ENCODE measurements around the gene SLC37A1. TPM values are rescaled to one million over a fixed set of nuclear protein-coding genes. Genes with fewer than 3 reads are reported as not detected.

SLC37A1 gene
- total RNA-seq, 4 donors from 2014 or later, result 10.7 to 21.1 (median 14.0) TPM

GRCh38 chr21:42512346-42513034 is 1.2 kb upstream of the SLC37A1 start:
- Histone ChIP-seq H3K4me1 (peaks cover 14 to 41% (median 25%) of the 10 kb centered on the region in 3 donors), H3K27ac (no peak overlapping the region), H3K4me3 (no peak overlapping the region), H3K36me3 (no peaks in the 10 kb centered on the region), H3K27me3 (no peaks in the 10 kb centered on the region), H3K9me3 (no peaks in the 10 kb centered on the region)
- intact Hi-C loops (cut with DNase I), result no loop called here
- TF ChIP-seq, protein P1, sequence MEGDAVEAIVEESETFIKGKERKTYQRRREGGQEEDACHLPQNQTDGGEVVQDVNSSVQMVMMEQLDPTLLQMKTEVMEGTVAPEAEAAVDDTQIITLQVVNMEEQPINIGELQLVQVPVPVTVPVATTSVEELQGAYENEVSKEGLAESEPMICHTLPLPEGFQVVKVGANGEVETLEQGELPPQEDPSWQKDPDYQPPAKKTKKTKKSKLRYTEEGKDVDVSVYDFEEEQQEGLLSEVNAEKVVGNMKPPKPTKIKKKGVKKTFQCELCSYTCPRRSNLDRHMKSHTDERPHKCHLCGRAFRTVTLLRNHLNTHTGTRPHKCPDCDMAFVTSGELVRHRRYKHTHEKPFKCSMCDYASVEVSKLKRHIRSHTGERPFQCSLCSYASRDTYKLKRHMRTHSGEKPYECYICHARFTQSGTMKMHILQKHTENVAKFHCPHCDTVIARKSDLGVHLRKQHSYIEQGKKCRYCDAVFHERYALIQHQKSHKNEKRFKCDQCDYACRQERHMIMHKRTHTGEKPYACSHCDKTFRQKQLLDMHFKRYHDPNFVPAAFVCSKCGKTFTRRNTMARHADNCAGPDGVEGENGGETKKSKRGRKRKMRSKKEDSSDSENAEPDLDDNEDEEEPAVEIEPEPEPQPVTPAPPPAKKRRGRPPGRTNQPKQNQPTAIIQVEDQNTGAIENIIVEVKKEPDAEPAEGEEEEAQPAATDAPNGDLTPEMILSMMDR (IDR thresholded peaks at IDR 0.05), result no peak
- WGBS, 2 donors, result 91 to 92% methylated on average over 15 to 16 of the region's 16 CpGs
- DNase-seq, result no peak

GRCh38 chr21:42513985-42514882 is 582 bp downstream of the SLC37A1 start:
- intact Hi-C loops (cut with DNase I), result no loop called here
- no peak for DNase-seq
- Histone ChIP-seq H3K4me1 (peaks cover 14 to 53% (median 25%) of the 10 kb centered on the region in 3 donors), H3K4me3 (peak overlapping the region; percentile 78 to 92 (median 91)), H3K27ac (peak overlapping the region; percentile 79 to 86 (median 84)), H3K9me3 (no peaks in the 10 kb centered on the region), H3K36me3 (peaks cover 0 to 12% (median 0%) of the 10 kb centered on the region in 3 donors), H3K27me3 (no peaks in the 10 kb centered on the region)
- 0% methylated on average over 12 to 14 of the region's 77 CpGs for WGBS, 2 donors
- TF ChIP-seq, protein P1 (IDR thresholded peaks at IDR 0.05), result no peak
- peak in 2 of 4 donors; percentile 31 to 32 for TF ChIP-seq POLR2A (IDR thresholded peaks at IDR 0.05)

GRCh38 chr21:42514883-42515228 is 1.2 kb downstream of the SLC37A1 start:
- DNase-seq, result no peak
- intact Hi-C loops (cut with DNase I), result no loop called here
- 13 to 22% methylated on average over 5 of the region's 5 CpGs for WGBS, 2 donors
- TF ChIP-seq, protein P1 (IDR thresholded peaks at IDR 0.05), result no peak
- no peak for TF ChIP-seq POLR2A (IDR thresholded peaks at IDR 0.05)
- Histone ChIP-seq H3K36me3 (peaks cover 0 to 18% (median 5%) of the 10 kb centered on the region in 3 donors), H3K27ac (peak overlapping the region; percentile 79 to 86 (median 84)), H3K4me3 (peak overlapping the region; percentile 78 to 92 (median 91)), H3K27me3 (no peaks in the 10 kb centered on the region), H3K9me3 (no peaks in the 10 kb centered on the region), H3K4me1 (peaks cover 14 to 53% (median 25%) of the 10 kb centered on the region in 3 donors)

GRCh38 chr21:42515708-42516502 is 2.3 kb downstream of the SLC37A1 start:
- 82 to 83% methylated on average over 8 to 12 of the region's 12 CpGs for WGBS, 2 donors
- TF ChIP-seq POLR2A (IDR thresholded peaks at IDR 0.05), result no peak
- TF ChIP-seq, protein P1 (IDR thresholded peaks at IDR 0.05), result no peak
- Histone ChIP-seq H3K27ac (peak overlapping the region; percentile 5 to 86 (median 50)), H3K27me3 (no peaks in the 10 kb centered on the region), H3K4me3 (peak overlapping the region in 3 of 4 donors; percentile 91 to 92 (median 91)), H3K9me3 (no peaks in the 10 kb centered on the region), H3K36me3 (peaks cover 0 to 28% (median 5%) of the 10 kb centered on the region in 3 donors), H3K4me1 (peaks cover 14 to 53% (median 25%) of the 10 kb centered on the region in 3 donors)
- DNase-seq, result no peak
- intact Hi-C loops (cut with DNase I), result no loop called here
